HG03575 (cell line): ENCODE measurements around the gene TRIP13.
"Not testable (repeated sequence)": the region's sequence is repeated elsewhere in the genome, so short reads cannot be mapped to it uniquely, and the experiment has no call there.

ENCODE experiments used
- ATAC-seq: cut with Tn5 transposase; IDR thresholded peaks from one replicate; pipeline ENCODE4 v1.9.1; 2021; ENCODE audit not compliant: unreplicated experiment, insufficient number of reproducible peaks, low FRiP score; ENCODE audit errors: extremely low read depth

Gene TRIP13

GRCh38 chr5:868428-869135 lies 24.1 kb upstream of the TRIP13 start:
- no peak for ATAC-seq

- ATAC-seq: no peak
These were observed 21.7 kb upstream of the TRIP13 start for GRCh38 chr5:870956-871355.

GRCh38 chr5:871596-872298 lies 20.9 kb upstream of the TRIP13 start:
- ATAC-seq: no peak

DNA sequence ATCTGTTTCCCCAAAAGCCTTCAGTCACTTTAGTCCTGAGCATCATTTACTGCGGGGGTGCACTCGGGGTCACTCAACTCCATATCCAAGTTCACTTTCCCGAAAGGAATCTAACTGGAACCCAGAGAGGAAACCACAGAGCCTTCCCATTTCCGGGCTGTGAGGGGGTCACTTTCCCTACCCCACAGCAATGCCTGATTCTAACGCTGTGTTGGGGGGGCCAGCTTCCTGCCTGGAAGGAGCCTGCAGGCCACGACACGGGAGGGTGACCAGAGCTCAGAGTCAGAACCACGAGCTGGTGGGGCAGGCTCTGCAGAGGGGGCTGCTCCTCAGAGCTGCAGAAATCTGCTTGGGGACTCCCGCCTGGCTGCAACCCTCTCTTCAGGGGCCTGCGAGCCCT lies 20.4 kb upstream of the TRIP13 start:
- no peak for ATAC-seq

DNA sequence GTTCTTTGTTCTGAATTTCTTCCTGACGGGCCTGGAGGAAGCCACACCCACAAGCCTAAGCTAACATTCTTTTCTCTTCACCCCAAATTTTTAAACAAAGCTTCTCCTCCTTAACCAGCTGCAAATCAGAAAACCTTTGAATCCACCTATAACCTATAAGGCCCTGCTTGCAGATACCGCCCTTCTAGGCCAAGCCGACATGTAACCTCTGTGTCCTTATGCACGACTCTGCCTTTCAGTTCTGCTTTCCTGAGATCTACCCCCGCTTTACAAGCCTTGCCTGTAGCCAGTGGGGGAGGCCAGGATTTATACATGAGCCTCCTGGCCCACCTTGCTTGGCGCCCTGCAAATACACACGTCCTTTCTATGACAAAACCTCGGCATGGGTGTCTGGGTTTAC lies 19.4 kb upstream of the TRIP13 start:
- no peak for ATAC-seq

DNA sequence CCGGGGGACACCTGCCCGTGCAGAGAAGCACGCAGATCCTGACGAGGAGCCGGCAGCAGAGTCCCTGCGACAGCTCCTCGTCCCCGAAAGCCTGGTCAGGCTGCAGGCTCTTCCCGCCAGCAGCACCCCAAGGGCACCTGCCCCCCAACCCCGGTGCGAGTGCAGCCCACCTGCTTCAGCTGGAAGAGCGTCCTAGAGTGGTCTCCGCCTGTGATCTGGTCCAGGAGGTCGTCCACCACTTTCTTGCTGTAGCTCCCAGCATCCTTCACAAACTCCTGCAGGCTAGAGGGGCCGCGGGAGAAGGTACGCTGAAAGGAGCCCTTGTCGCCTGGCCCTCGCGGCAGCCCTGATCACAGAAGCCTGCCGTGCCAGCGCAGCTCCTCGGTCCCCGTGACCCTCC lies 16.8 kb upstream of the TRIP13 start:
- no peak for ATAC-seq

GRCh38 chr5:876398-877365 lies 16.0 kb upstream of the TRIP13 start:
- ATAC-seq: no peak

GRCh38 chr5:878125-878524 lies 14.6 kb upstream of the TRIP13 start:
- ATAC-seq: no peak

DNA sequence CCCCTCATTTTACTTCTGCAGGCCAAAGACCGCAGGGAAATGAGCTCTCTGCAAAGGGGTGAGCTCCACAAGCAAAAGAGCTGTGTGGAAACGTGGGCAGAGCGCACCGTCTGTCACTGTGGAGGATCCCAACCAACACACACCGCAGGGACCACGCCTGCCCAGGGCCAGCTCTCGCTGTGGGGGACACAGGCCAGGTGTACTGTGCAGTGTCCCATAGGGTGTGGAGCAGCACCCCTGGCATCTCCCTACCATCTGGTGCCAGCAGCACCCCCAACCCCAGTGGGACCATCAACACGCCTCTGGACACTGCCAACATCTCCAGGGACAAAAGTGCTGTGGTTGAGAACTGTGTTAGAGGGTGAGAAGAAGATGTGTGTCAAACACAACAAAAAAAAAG lies 14.0 kb upstream of the TRIP13 start:
- ATAC-seq: not testable (repeated sequence)

- no peak for ATAC-seq
These were observed 11.7 kb upstream of the TRIP13 start for GRCh38 chr5:880816-881550.

DNA sequence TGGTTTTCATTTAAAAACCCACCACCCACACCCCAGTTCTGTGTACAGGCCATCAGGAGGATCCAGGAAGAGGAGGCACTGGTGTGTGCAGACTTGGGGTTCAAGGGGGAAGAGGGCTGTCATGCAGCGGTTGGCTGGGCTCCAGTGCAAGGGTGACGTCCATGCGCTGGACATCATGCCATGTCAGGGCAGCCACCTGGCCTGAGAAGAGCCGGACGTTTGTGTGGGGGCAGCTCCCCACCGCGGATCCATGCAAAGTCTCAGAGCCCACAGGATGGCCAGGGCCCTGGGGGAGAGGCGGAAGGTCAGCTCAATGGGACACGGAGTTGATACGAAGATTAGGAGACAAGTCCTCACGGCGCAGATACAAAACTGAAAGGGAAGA lies 11.1 kb upstream of the TRIP13 start:
- no peak for ATAC-seq

- no peak for ATAC-seq
These were observed 10.2 kb upstream of the TRIP13 start for GRCh38 chr5:882253-883183.

GRCh38 chr5:883475-884181 lies 9.1 kb upstream of the TRIP13 start:
- ATAC-seq: no peak

GRCh38 chr5:884345-885126 lies 8.1 kb upstream of the TRIP13 start:
- no peak for ATAC-seq

DNA sequence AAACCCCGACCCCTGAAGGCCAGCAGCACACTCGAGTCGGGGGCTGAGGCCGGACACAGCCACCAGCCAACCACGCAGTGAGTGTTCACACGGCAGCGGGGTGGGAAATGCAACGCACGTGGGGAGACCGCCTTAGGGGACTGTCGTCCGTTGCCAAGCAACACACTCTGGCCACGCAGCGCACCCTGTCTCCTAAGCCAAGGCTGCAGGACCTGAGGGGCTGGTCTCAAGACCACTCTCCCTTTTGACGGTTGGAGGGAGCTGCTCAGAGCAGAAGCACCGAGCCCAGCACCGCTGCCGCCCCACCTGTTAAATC lies 7.6 kb upstream of the TRIP13 start:
- no peak for ATAC-seq

DNA sequence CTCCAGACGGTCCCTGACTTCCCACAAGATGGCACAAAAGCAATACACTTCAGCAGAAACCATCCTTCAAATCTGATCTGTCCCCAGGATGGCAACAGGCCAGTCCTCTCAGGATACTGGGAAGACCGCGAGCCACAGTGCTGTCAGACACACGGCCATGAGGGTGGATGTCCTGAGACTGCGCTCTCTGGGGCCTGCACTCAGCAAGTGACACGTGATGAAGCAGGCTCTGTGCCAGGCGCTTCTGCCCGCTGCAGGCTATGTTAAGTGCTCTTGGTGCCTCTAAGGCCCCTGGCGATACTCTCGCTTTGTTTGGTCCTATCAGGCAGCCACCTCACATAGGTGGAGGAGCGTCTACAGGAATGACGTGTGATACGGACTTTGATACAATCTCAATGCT lies 7.2 kb upstream of the TRIP13 start:
- ATAC-seq: no peak

GRCh38 chr5:886036-886435 lies 6.6 kb upstream of the TRIP13 start:
- ATAC-seq: no peak
